SK-N-SH (cell line): Measurements from ENCODE around the gene DCAF5. TPM values are rescaled to one million over a fixed set of nuclear protein-coding genes. Genes with fewer than 3 reads are reported as not detected.
A peak's percentile ranks its signal among the peaks of the same experiment; 100 is the strongest.

Experiments
- CTCF ChIA-PET: fragments of 300-600, 350-600 bp; formaldehyde crosslinking; extraction: SDS; loops from one replicate; lab custom pipeline; 2021; lab: Yijun Ruan, JAX
- POLR2A ChIA-PET: fragments of 350-600 bp; sonication (Branson Sonifier 250); formaldehyde crosslinking; extraction: SDS; loops from one replicate; lab custom pipeline; 2020; ENCODE audit warnings: antibody characterized with exemption, inconsistent platforms; lab: Yijun Ruan, JAX
- DNase-seq: peaks from one replicate; pipeline ENCODE4 v3.0.0; 2012
- H2AFZ ChIP-seq: fragments of 200-600 bp; sonication (generic); 2 replicates; pipeline ENCODE4 v1.8.1; 2016; ENCODE audit warnings: antibody characterized with exemption, mild to moderate bottlenecking, low read depth
- H3F3A ChIP-seq: fragments of 200-600 bp; sonication (generic); replicated peaks from 2 replicates; pipeline ENCODE3; 2016; ENCODE audit warnings: antibody characterized with exemption, mild to moderate bottlenecking; ENCODE audit not compliant: insufficient read depth
- H3K27ac ChIP-seq, 2 experiments: fragments of 200-500 bp in 1 of 2; fragments of 200-600 bp in 1 of 2; sonication (Bioruptor generic) in 1 of 2; sonication (generic), shearing (Covaris generic) in 1 of 2; 2 replicates each; pipeline versions ENCODE4 v1.5.1 to v1.6.1; 2014 to 2016; ENCODE audit warnings: low read depth in 2 of 2, inconsistent platforms in 1 of 2, low read length in 1 of 2, mild to moderate bottlenecking in 1 of 2, mixed read lengths in 1 of 2
- H3K27me3 ChIP-seq: fragments of 200-600 bp; sonication (generic), shearing (Covaris generic); 2 replicates; pipeline ENCODE4 v1.6.1; 2016; ENCODE audit warnings: mixed run types; ENCODE audit not compliant: insufficient read depth
- H3K36me3 ChIP-seq, 2 experiments: fragments of 200-500 bp in 1 of 2; fragments of 200-600 bp in 1 of 2; sonication (Bioruptor generic) in 1 of 2; sonication (generic) in 1 of 2; replicated peaks in 1 of 2; 2 replicates each; pipeline versions ENCODE3 to v1.5.1; 2014 to 2016; ENCODE audit warnings: low read length in 1 of 2, mild to moderate bottlenecking in 1 of 2; ENCODE audit not compliant: insufficient read depth in 2 of 2, control insufficient read depth in 1 of 2
- H3K4me1 ChIP-seq, 2 experiments: fragments of 200-500 bp in 1 of 2; fragments of 200-600 bp in 1 of 2; sonication (Bioruptor generic) in 1 of 2; sonication (generic), shearing (Covaris generic) in 1 of 2; 2 replicates each; pipeline versions ENCODE4 v1.5.1 to v1.6.1; 2014 to 2016; ENCODE audit warnings: low read depth in 1 of 2, low read length in 1 of 2, mixed run types in 1 of 2; ENCODE audit not compliant: insufficient read depth in 2 of 2, control insufficient read depth in 1 of 2
- H3K4me2 ChIP-seq: fragments of 200-600 bp; sonication (generic), shearing (Covaris generic); 2 replicates; pipeline ENCODE4 v1.6.1; 2017; ENCODE audit warnings: mixed run types
- H3K4me3 ChIP-seq, 2 experiments: fragments of 200-500 bp in 1 of 2; fragments of 200-600 bp in 1 of 2; sonication (Bioruptor generic) in 1 of 2; sonication (generic), shearing (Covaris generic) in 1 of 2; 2 replicates each; pipeline versions ENCODE4 v1.5.1 to v1.8.1; 2014 to 2016; ENCODE audit warnings: low read depth in 2 of 2, inconsistent platforms in 1 of 2, low read length in 1 of 2, mild to moderate bottlenecking in 1 of 2, mixed read lengths in 1 of 2, moderate library complexity in 1 of 2
- H3K79me2 ChIP-seq: fragments of 200-600 bp; sonication (generic); 2 replicates; pipeline ENCODE4 v1.8.1; 2017; ENCODE audit warnings: mild to moderate bottlenecking; ENCODE audit not compliant: insufficient read depth
- H3K9ac ChIP-seq: fragments of 200-600 bp; sonication (generic); 2 replicates; pipeline ENCODE4 v1.6.1; 2017; ENCODE audit warnings: mixed run types
- H3K9me2 ChIP-seq: fragments of 200-600 bp; sonication (generic); 2 replicates; pipeline ENCODE4 v1.6.1; 2017; ENCODE audit warnings: mixed run types
- H3K9me3 ChIP-seq: fragments of 200-600 bp; sonication (generic); 2 replicates; pipeline ENCODE4 v1.6.1; 2017; ENCODE audit warnings: mixed run types, mild to moderate bottlenecking, moderate library complexity
- H4K20me1 ChIP-seq: fragments of 200-600 bp; sonication (generic); 2 replicates; pipeline ENCODE4 v1.6.1; 2017; ENCODE audit warnings: mild to moderate bottlenecking, mixed run types; ENCODE audit not compliant: insufficient read depth
- ELF1 ChIP-seq: IDR thresholded peaks from 2 replicates; pipeline ENCODE4 v1.4.0; 2012
- GABPA ChIP-seq: IDR thresholded peaks from 2 replicates; pipeline ENCODE4 v1.4.0; 2012; ENCODE audit warnings: low read depth, mild to moderate bottlenecking
- MAX ChIP-seq: IDR thresholded peaks from 2 replicates; pipeline ENCODE4 v1.4.0; 2012; ENCODE audit warnings: low read depth
- REST ChIP-seq: IDR thresholded peaks from 2 replicates; pipeline ENCODE4 v1.6.1; 2012; ENCODE audit warnings: mild to moderate bottlenecking, low read depth, low read length, moderate library complexity
- TEAD4 ChIP-seq: IDR thresholded peaks from 2 replicates; pipeline ENCODE4 v1.4.0; 2012; ENCODE audit warnings: mild to moderate bottlenecking, borderline replicate concordance; ENCODE audit not compliant: insufficient read depth
- USF1 ChIP-seq: IDR thresholded peaks from 2 replicates; pipeline ENCODE4 v1.4.0; 2012; ENCODE audit warnings: low read depth, borderline replicate concordance
- WGBS: methylation state at CpG from one replicate; pipeline ENCODE4 v1.1.6; 2017; ENCODE audit warnings: low lambda C conversion rate; 5-methylcytosine and 5-hydroxymethylcytosine counted together
- polyA plus RNA-seq, 3 experiments: library from polyadenylated mRNA; depleted of rRNA; stranded (reverse); fragments of >200 nt; gene quantifications; 2 replicates each; pipeline ENCODE4 v1.2.3, GENCODE V29; 2012
- TF ChIP-seq, protein P1 (sequence below): fragments of 150-350 bp; IDR thresholded peaks from 2 replicates; pipeline ENCODE4 v1.6.1; 2016; ENCODE audit warnings: mild to moderate bottlenecking, low read depth, low read length

DCAF5 gene
- polyA plus RNA-seq, 1 of the 3 experiments (the other 2 are of a cell fraction), result 26.7 TPM

DNA sequence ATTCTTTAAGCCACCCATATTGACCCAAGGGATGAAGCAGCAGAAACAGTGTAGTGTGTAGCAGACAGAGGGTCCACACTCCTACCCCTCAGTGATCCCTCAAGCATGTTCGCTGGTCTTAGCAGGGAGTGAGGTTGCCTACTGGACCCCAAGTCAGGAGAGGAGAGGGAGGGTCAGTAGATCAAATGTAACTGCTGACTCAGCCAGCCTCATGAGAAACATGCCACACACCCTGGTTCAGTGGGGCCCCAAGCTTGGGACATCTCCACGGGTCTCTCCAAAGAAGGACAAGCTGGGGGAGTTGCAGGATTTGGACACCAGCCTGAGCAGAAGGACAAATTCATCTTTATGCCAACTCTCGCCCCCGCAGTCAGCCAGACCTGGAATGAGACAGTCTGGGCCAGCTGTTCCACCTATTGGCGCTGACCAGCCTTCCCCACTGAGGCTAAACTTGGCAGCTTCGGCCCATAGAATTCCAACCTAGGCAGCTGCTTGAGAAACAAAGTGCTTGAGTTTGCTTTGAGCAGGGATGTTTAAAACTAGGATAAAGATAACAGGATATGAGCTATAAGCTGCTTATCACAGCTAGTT lies 107.9 kb downstream of the DCAF5 start:
- H3K27me3 ChIP-seq, result no peaks in the 10 kb centered on the region
- H3K79me2 ChIP-seq, result no peaks in the 10 kb centered on the region
- H2AFZ ChIP-seq, result no peak overlapping the region
- no peak for DNase-seq
- peak overlapping the region in 1 of 2 experiments; percentile 50; a peak in 1 of 4 replicates for H3K27ac ChIP-seq
- TF ChIP-seq, protein P1, sequence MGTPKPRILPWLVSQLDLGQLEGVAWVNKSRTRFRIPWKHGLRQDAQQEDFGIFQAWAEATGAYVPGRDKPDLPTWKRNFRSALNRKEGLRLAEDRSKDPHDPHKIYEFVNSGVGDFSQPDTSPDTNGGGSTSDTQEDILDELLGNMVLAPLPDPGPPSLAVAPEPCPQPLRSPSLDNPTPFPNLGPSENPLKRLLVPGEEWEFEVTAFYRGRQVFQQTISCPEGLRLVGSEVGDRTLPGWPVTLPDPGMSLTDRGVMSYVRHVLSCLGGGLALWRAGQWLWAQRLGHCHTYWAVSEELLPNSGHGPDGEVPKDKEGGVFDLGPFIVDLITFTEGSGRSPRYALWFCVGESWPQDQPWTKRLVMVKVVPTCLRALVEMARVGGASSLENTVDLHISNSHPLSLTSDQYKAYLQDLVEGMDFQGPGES, result no peak
- TF ChIP-seq REST, result peak; percentile 72; the same call in 1 of the 2 replicates
- no peaks in the 10 kb centered on the region for H3K9me3 ChIP-seq
- no peak overlapping the region for H3K9ac ChIP-seq
- no peaks in the 10 kb centered on the region for H3K9me2 ChIP-seq
- 90% methylated on average over 6 of the region's 6 CpGs for WGBS
- H3K36me3 ChIP-seq, result no peaks in the 10 kb centered on the region
- peaks cover 25 to 37% of the 10 kb centered on the region in 2 experiments for H3K4me1 ChIP-seq
- peak overlapping the region; percentile 2; the same call in 1 of the 2 replicates for H3K4me2 ChIP-seq
- ChIA-PET CTCF (no interaction called here), POLR2A (no interaction called here)
- H4K20me1 ChIP-seq, result no peaks in the 10 kb centered on the region
- no peaks in the 10 kb centered on the region for H3F3A ChIP-seq
- no peak overlapping the region for H3K4me3 ChIP-seq

GRCh38 chr14:69044296-69044695 lies 108.6 kb downstream of the DCAF5 start:
- Histone ChIP-seq H3K4me1 (peaks cover 24 to 34% of the 10 kb centered on the region in 2 experiments), H3K36me3 (no peaks in the 10 kb centered on the region), H3F3A (peaks cover 7% of the 10 kb centered on the region), H4K20me1 (no peaks in the 10 kb centered on the region), H3K9ac (no peak overlapping the region), H3K27me3 (no peaks in the 10 kb centered on the region), H3K79me2 (no peaks in the 10 kb centered on the region), H3K4me2 (peak overlapping the region; percentile 49; the same call in 1 of the 2 replicates), H3K4me3 (no peak overlapping the region), H2AFZ (no peak overlapping the region), H3K9me3 (no peaks in the 10 kb centered on the region), H3K27ac (peak overlapping the region in 1 of 2 experiments; percentile 65; a peak in 2 of 4 replicates), H3K9me2 (no peaks in the 10 kb centered on the region)
- CTCF ChIA-PET, result interaction anchor here (1.1 kb wide), 1 partner anchor 48 kb away, joined by 3 read pairs; no protein-coding TSS in a partner anchor
- DNase-seq, result no peak
- WGBS, result 100% methylated on average over 2 of the region's 2 CpGs
- POLR2A ChIA-PET, result no interaction called here
- TF ChIP-seq MAX (no peak), GABPA (no peak), ELF1 (no peak), USF1 (no peak), TEAD4 (no peak)
